RPMI8226 (cell line): ENCODE data around the gene GPX4.

Experiments
- DNase-seq: peaks from one replicate; pipeline ENCODE4 v3.0.0-alpha.2; 2015

Gene GPX4

DNA sequence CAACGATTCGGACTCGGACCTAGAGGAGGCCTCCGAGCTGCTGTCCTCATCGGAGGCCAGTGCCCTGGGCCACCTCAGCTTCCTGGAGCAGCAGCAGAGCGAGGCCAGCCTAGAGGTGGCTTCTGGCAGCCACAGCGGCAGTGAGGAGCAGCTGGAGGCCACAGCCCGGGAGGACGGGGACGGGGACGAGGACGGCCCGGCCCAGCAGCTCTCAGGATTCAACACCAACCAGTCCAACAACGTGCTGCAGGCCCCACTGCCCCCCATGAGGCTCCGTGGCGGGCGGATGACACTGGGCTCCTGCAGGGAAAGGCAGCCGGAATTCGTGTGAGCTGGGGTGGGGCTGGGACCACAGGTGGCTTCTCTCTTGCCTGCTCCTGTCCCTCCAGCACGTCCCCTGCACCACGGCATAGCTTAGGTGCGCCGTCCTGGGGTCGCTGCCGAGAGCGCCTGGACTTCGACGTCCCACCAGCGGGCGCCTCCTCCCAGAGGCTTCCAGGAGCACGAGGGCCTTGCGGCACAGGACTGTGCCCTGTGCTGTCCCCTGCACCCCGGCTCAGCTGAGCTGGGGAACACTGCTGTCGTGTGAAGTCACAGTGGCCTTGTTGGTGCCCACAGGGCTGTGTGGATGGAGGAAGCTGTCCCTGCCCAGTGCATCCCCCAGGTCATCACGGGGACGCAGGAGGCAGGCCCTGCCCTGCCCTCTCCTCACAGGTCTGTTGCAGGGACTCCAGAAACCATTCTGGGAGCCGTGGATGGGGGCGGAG, 17.9 kb upstream of the GPX4 start:
- DNase-seq, result no peak

DNA sequence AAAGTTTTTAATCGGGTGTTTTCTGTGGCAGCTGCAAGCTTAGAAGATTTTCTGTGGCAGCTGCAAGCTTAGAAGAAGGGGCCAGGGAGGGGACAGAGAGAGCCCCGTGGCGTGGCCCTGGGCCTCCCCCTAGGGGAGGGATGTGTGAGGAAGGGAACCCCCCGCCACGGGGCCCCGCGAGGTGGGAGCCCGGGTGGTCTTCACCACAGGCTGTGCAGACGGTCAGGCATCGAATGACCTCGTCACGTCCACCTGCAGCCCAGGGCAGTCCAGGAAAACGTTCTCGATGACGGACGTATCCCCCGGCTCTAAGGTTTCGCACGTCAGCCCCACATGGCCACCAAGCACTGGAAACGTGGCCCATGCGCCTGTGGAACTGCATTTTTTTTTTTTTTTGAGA, 17.2 kb upstream of the GPX4 start:
- no peak for DNase-seq

DNA sequence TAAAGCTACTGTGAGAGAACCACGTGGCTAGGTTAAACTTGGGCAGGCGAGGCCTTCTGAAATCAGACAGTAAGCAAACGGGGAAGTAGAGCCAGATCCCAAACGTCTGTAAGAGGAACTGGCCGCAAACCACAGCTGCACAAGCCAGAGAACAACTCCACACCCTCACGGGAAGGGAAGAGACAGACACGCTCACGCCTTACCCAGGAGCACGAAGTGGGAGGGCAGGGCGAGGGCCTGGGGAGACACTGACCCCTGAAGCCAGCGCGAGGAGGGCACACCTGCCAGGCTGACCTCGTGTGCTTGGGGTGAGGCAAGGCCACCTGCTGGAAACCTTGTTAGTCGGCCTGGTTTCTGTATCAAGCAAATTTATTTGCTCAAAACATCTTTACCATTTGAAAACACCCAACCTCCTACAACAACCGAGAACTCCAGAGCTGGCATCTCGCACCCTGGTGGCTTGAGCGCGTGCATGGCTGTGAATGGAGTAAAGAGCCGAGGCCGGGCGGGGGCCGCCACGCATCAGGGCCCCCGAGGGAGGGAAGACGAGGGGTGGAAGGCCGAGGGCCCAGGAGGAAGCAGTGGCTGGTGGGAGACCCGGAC, 15.9 kb upstream of the GPX4 start:
- peak; percentile 50 for DNase-seq

DNA sequence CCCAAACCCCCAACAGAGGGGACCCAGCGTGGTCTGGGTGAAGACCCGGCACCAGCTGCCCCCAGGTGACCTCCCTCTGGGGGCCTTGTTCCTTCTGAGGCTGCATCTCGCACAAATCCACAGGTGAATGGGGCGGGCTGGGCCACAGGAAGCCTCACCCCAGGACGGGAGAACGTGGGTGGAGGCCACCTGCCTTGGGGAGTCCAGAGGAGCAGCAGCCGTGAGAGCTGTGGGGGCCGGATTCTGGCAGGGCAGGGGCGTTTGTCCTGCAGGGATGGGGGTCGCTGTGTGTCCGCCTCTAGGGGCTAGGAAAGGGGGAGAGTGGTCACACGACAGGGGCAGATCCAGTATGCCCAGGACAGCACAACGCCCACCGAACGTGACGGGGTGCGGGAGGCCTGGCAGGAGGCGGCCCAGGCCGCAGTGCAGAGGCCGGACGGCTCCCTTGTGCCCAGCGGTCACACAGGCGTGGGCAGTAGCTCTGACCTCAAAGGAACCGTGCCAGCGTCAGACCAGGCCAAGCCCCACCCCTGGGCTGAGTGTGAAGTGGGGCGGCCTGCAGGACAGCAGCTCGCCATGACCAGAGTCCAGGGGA, 15.3 kb upstream of the GPX4 start:
- DNase-seq, result no peak

DNA sequence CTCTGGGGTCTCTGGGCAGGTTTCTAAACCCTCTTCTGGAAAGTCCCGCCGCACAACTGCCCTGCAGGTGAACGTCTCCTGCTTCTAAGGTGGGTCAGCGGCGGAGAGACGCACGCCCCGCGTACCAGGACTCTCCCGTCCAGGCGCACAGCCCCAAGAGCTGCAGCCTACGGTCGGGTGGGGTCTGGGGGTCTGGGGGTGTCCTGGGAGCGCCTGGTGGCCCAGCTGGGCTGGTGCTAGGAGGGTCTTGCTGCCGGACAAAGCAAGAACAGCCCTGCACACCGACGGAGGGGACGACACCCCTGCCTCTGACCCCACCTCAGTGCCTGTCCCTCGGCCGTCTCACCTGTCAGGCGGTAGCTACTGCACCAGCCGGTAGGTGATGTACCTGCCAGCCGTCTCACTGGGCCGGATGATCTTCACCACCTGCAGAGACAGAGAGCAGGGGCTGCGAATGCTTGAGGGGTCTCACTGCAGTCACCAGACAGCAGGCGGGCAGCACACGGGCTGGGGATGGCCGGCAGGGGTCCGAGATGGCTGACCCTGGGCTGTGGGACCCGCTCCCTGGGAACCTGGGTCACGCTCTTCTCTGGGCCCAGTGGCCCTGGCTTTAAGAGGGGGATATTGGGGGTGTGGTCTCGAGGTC, 14.5 kb upstream of the GPX4 start:
- DNase-seq, result no peak

DNA sequence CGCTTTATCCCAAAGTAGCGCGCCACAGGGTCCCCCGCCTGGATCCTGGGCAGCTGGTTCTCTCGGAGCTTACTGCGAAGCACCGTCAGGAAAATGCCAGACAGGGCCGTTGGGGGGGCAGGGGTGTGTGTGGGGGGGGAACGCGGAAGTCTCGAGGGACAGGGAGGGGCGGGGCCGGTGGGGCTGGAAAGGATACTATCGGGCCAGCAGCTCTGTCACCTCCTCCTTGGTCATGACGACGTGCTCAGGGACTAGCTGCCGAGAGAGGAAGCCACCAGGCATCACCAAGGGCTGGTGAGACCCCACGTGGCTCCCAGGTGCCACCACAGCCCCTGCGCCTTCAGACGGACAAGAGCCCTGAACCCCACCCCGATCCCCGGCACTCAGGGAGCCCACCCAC, 13.9 kb upstream of the GPX4 start:
- no peak for DNase-seq

DNA sequence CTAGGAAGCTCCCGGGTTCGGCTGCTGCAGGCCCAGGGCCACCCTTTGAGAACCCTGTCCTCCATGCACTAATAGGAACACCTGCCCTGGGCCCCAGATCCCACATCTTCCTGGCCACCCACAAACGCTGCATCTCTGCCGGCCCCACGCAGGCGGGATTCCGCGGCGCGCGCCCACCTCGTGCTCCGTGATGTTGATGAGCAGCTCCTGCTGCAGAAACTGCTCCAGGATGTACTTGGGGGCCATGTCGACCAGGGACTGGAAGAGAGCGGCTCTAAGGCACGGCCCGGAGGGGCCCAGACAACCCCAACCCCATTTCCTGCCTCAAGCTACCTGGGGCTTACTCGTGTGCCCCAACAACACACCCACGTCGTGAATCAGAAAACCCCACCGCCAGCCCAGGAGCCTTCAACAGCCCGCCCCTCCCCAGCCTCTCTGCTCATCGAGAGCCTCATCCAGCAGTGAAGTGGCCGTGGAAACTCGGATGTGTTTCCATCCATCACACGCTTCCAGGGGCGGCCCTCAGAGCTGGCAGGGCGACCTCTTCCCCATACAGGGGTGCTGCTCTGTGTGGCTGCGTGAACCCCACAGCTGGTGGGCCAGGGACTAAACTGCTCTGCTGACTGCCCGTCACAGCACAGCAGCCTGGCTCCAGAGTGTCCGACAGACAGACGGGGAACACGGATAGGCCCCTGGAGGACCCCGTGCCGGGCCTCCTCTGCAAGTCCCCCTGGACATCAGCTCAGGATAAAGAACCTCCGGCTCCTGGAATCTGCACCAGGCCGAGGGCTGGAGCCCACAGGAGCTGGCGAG, 12.9 kb upstream of the GPX4 start:
- no peak for DNase-seq

DNA sequence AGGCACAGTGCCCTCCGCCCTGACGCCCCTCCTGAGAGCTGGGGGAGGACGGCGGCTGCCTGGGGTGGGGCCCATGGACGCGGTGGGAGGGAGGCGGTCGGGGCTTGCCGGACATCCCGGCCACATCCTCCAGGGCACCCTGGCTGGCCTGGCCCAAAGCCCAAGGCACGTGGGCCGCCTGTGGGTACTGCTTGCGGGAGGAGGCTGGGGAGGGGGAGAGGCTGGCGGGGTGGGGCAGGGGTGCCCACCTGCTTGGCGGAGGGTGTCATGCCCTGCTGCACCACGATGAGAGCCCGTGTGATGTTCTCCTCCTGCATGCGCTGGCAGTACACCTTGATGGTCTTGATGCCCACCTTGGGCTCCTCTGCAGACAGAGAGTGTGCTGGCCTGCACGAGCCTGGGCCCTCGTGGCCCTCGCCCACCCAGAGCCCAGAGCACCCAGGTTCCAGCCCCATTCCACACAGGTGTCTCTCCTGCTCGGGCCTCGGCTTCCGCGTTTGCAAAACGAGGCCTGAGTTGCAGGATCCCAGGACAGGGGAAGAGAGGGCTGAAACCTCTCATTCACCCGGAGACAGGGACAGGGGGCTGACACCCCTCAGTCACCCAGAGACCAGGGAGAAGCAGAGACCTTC, 12.1 kb upstream of the GPX4 start:
- DNase-seq, result no peak

DNA sequence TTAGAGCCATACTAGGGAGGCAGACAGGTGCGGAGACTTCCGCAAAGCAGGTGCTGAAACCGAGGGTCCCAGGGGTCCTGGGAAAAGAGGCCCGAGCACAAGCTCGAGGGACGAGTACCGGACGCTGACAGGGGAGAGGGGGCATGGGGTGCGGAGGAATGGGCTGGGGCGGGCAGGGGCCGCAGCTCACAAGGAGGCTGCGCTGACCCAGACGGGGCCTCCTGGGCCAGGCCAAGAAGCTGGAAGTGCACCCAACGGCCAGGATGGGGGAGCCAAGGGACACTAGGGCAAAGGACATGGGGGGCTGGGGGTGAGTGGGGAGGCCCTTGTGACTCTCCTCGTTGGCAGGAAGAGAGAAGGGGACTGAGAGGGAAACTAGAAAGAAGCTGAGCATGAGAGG, 10.5 kb upstream of the GPX4 start:
- no peak for DNase-seq

DNA sequence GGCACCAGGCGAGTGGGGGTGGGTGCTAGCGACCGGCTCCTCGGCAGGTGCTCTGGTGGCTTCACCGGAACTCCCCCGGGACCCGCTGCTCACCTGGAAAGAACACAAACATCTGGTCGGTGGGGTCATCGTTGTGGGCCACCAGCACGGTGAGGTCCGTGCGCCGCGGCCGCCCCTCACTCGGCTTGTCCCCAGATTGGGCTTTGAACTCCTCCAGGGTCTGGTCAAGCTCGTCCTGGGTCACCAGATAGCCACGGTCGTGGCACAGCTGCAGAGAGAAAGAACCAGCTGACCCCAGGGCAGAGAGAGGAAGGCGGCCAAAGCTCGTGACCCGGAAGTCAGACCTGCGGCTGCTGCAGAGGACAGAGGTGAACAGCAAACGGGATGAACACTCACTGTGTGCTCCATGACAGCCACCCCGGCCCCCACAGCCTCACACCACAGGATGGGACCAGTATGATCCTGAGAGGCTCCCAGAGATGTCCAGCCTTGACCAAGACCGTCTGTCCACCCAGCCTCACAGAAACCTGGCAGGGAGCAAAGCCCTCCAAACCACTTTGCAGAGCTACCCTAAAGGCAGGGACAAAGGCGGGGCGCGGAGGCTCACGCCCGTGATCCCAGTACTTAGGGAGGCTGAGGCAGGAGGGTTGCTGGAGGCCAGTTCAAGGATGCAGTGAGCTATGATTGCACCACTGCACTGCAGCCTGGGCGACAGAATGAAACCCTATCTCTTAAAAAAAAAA, 9.8 kb upstream of the GPX4 start:
- DNase-seq, result no peak

DNA sequence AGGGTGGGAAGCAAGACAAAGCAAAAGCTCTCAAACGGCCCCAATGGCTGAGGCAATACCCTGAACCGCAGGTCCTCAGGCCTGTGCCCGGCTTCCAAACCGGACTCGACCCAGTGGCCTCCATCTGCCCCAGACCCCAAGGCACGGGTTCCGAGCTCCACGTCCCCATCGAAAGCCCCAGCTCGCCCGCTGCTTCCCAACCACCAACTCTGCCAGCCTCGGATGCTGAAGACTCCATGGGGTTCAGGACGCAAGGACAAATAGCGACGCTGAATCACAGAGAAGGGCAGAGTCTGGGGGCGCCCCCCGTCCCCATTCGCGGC, 9.2 kb upstream of the GPX4 start:
- DNase-seq, result no peak

DNA sequence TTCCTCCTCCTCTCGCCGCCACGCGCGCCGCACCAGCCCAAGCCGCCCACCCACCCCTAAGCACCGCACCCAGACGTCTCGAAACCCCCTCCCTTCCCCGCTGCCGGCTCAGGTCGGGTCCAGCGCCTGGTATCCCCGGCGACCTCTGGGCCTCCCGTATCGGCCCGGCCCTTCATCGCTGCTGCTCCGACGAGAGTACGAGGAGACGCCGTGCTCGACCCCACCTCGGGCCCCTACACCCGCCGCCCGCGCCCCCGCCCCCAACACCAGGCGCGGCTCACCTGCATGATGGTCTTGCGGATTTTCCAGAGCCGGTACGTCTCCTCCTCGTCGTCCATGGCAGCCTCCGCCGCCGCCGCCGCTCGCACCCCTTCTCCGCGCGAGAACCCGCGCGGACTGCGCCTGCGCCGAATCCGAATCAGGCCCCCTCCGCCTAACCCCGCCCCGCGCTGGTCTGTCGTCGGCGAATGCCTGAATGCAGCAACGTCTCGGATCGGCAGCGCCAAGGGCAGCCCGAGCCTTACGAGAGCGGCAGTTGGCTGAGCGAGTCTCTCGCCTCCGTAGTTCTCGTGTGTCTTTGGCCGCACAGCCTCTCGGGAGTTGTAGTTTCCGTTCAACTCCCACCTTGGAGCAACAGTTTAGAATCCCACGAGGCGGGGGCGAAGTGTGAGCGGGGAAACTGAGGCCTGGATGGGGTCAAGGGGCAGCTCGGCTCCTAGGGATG, 8.7 kb upstream of the GPX4 start, which contains the start of gene POLR2E:
Gene POLR2E (minus strand): TSS at position 398 of the 724 bp plus-strand sequence. CDS start 60 bp downstream, at position 338.
- peak; percentile 98 for DNase-seq

DNA sequence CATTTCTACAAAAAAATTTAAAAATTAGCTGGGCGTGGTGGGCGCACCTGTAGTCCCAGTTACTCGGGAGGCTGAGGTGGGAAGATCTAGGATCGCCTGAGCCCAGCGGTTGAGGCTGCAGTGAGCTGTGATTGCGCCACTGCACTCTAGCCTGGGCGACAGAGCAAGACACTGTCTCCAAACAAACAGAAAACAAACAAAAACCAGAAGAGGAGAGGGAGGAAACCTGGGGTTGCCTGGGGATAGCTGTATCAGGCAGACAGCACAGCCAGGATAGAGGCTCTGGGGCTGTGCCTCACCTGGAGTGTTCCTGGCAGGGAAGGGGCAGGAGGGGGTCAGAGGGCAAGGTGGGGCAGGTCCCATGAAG, 6.0 kb upstream of the GPX4 start:
- no peak for DNase-seq

DNA sequence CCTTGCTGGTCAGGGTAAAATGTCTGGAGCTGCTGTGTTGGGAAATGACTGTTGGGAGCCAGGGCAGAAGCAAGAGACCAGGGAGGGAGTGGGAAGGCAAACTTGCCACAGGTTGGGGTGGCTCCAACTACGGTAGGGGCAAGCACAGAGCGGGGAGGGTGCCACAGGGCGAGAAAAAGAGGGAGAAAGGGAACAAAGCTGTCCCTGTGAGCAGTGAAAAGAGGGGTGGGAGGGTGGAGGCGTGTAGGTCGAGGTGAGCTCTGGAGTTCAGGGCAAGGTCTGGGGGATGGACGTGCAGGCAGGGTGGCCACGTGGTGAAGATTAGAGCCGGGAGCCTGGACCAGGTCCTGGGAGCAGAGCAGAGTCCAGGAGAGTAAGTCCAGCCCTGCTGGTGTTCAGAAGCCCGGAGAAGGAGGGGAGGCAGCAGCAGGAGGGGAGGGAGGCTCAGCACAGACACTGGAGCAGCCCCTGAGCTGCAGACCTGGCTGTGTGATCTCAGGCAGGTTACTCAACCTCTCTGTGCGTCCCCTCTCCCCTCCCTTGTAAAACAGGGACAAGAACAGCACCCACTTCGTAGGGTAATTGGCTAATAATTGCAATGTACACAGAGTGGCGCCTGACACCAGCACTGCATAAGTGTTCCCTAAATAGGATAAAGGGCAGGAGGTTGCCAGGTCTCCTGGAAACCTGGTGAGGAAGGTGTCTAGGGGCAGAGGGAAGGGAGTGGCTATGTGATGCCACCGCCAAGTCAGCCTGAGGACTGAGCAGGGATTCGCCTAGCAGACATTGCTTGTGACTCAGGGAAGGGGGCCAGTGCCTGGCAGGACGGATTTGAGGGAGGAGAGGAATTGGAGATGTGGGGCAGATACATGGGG, 5.4 kb upstream of the GPX4 start:
- DNase-seq, result no peak

DNA sequence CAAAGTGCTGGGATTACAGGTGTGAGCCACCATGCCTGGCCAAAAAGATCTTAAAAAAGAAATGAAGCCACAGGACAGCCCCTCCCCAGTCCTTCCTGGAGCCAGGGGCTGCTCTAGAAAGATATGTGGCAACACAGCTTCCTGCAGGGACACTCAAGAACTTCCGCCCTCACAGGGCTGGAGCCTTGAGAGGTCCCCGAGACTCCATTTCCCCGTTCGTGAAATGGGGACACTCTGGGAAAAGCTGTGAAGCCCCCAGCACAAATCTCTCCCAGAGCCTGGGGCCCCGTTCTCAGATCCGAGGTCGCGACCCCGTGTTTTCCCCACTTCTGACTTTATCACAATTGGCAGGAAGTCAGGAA, 2.5 kb upstream of the GPX4 start:
- DNase-seq, result no peak

DNA sequence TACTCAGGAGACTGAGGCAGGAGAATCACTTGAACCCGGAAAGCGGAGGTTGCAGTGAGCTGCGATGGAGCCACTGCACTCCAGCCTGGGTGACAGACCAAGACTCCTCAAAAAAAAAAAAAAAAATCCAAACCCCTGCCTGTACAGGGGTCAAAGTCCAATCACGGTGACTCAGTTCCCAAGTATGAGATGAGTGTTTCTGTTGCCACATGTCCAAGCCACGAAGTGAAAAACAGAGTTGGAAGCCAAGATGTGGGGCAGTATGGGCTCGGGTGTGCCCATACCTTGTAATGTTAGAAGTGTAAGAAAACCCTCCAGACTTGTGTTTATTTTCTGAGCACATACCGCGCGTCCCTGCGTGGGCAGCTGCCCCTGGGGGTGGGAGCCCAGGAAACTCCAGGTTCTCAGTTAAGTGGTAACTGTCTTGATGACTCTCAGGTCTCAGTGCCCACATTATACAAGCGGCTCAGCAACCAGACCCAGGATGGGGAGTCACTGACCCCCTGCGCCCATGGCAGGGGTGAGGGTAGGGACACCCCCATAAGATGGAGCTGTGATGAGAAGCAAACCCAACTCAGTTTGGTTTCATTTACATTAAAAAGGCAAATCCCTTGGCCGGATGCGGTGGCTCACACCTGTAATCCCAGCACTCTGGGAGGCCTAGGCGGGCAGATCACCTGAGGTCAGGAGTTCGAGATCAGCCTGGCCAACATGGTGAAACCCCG, 1.2 kb upstream of the GPX4 start:
- no peak for DNase-seq

DNA sequence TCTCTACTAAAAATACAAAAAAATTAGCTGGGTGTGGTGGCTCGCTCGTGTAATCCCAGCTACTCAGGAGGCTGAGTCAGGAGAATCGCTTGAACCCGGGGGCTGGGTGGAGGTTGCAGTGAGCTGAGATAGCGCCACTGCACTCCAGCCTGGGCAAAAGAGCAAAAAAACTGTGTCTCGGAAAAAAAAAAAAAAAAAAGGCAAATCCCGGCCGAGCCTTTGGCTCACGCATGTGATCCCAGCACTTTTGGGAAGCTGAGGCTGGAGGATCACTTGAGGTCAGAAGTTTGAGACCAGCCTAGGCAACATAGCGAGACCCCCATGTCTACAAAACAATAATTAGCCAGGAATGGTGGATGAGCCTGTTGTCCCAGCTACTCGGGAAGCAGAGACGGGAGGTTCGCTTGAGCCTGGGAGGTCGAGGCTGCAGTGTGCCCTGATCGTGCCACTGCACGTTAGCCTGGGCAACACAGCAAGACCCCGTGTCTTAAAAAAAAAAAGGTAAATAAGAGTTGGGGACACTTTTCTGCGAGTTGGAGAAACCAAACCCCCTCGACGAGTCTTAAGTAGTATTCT, 574 bp upstream of the GPX4 start:
- no peak for DNase-seq

DNA sequence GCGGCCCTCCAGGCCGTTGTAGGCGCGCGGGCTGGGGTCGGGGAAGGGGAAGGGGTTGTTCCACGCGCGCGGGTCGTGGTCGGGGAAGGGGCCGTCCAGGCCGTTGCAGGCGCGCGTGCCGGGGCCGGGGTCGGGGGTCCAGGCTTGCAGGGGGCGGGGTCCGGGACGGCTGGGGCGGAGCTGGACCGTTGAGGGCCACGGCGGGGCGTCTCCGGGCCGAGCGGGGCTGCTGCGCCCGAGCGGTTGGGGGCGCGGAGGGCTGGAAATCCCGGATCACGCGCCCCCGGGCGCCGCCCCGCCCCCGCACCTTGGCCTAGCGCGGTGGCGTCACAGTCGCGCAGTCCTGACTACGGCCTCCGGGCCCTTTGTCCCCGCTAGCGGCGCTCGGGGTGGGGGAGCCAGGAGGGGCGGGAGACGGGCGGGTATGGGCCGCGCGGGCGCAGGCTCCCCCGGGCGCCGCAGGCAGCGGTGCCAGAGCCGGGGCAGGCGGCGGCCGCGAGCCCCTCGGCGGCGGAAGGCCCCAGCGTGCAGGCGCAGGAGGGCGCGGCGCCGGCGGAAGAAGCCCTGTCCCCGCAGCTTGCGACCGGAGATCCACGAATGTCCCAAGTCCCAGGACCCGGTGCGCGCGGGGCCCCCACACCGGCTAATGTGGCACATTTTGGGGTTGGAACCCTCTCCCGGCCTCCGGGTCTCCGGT, 665 bp downstream of the GPX4 start:
- DNase-seq, result peak; percentile 88
